Measurements from ENCODE around the gene GRIK4.
A peak's percentile ranks its signal among the peaks of the same experiment; 100 is the strongest.

Gene GRIK4

DNA sequence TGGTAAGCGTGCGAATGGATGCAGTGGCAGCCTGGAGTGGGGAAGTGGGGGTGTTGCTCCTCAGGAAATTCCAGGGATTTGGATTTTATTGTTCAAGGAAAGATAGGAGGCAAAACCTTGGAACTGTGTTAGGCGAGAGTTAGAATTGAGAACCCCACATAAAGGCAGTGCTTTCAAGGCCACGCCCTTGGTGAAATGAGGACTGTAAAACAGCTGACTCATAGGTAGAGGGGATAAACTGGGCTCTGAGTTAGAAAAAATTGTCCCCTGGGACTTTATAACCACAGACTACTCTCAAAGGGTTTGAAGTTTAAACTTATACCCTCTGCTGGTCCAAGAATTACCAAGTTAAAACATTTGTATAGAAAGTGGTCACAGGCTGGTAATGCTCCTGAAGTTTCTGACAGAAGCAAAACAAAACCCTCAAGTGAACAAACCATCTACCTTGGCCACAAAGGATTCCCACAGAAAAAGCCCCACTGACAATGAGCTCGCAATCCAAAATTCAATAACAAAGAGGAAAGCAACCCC is 262.0 kb downstream of the GRIK4 start:
- Histone ChIP-seq H3K4me2 (peak overlapping the region; percentile 26), H3K27me3 (no peaks in the 10 kb centered on the region), H3K36me3 (no peaks in the 10 kb centered on the region), H3K27ac (no peak overlapping the region), H3K9me3 (peaks cover 11% of the 10 kb centered on the region; the same call in 1 of the 2 replicates), H4K20me1 (no peaks in the 10 kb centered on the region), H3K4me1 (peaks cover 9% of the 10 kb centered on the region; the same call in 1 of the 2 replicates), H3K4me3 (no peak overlapping the region), H3K9ac (no peak overlapping the region)
- TF ChIP-seq Cebpa-rat (IDR thresholded peaks at IDR 0.05) = no peak

DNA sequence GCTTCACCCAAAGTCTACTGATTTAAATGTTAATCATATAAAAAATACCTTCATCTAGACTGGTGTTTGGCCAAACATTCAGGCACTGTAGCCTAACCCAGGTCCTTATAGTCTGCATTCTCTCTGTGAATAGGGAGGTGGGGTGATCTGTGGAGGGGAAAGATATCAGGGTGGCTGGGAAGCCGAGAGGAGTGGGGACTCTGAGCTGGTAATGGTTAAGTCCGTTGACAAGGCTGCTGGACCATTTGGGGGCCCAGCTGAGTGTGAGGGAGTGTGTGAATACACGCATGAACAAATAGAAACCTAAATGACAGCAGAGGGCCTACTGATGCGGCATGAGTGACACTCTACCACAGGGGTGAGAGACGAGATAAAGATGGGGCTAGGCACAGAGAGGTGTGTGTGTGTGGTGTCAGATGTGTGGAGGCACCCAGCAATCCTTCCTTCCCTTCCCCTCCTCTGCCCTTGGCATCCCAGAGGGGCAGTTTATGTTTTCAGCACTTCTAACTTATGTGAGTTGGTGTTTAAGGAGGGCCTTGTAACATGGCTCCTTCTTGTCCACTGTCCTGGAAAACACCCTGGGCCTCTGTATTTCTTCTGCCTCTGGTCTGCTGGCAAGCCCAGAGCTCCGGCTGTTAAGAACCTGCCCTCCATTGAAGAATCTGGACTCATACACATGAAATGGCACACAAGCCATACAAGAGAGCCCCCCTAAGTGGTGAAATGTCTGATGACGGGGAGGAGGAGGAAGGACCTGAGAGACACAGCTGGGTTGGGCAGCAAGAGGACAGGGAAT is 263.2 kb downstream of the GRIK4 start:
- Histone ChIP-seq H4K20me1 (no peaks in the 10 kb centered on the region), H3K27ac (no peak overlapping the region), H3K9ac (no peak overlapping the region), H3K4me2 (no peak overlapping the region), H3K4me1 (peaks cover 9% of the 10 kb centered on the region; the same call in 1 of the 2 replicates), H3K27me3 (no peaks in the 10 kb centered on the region), H3K4me3 (no peak overlapping the region), H3K36me3 (no peaks in the 10 kb centered on the region), H3K9me3 (peaks cover 11% of the 10 kb centered on the region; the same call in 1 of the 2 replicates)
- TF ChIP-seq Cebpa-rat (IDR thresholded peaks at IDR 0.05) = no peak

DNA sequence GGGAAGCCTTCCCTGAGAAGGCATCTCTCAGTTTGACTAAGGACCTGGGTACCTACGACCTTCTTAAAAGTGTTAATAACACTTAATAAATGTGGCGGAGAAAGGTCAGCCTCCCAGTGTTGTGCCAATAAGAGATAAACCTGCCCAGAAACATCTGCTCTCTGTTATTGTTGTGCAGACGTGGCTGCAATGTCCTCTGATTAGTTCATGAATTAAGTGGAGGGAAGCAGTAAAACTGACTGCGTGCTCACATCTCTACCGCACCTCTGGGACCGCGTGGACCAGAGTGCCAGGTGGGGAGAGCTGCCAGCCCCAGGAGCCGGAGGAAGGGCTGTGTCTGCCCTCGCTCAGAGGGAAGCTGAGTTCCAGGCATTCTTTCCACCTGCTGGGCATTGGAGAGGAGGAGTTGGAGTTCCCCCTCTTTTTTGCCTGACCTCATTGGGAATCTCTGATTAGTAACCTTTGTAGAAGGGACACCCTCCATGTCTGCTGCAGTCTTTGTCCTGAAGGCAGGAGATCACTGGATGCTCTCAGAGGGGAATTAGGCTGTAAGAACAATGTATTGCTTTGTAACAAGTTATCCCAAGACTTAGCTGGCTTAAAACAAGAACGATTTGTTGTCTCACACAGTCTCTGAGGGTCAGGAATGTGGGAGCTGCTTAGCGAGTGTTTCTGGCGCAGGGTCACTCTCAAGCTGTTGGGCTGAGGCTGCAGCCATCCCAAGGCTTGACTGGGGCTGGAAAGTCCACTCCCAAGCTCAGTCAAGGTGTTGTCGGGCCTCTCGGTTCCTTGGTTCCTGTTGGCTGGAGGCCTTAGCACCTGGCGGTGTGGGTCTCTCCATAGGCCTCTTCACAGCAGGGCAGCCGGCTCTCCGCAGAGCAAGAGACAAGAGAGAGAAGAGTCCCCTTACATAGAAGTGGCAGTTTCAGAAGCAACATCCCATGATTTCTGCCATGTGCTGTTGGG is 264.7 kb downstream of the GRIK4 start:
- Histone ChIP-seq H3K9ac (no peak overlapping the region), H3K4me3 (no peak overlapping the region), H3K9me3 (peaks cover 11% of the 10 kb centered on the region; the same call in 1 of the 2 replicates), H3K4me1 (peaks cover 9% of the 10 kb centered on the region; the same call in 1 of the 2 replicates), H4K20me1 (no peaks in the 10 kb centered on the region), H3K4me2 (no peak overlapping the region), H3K27me3 (no peaks in the 10 kb centered on the region), H3K36me3 (no peaks in the 10 kb centered on the region), H3K27ac (no peak overlapping the region)
- no peak for TF ChIP-seq Cebpa-rat (IDR thresholded peaks at IDR 0.05)

DNA sequence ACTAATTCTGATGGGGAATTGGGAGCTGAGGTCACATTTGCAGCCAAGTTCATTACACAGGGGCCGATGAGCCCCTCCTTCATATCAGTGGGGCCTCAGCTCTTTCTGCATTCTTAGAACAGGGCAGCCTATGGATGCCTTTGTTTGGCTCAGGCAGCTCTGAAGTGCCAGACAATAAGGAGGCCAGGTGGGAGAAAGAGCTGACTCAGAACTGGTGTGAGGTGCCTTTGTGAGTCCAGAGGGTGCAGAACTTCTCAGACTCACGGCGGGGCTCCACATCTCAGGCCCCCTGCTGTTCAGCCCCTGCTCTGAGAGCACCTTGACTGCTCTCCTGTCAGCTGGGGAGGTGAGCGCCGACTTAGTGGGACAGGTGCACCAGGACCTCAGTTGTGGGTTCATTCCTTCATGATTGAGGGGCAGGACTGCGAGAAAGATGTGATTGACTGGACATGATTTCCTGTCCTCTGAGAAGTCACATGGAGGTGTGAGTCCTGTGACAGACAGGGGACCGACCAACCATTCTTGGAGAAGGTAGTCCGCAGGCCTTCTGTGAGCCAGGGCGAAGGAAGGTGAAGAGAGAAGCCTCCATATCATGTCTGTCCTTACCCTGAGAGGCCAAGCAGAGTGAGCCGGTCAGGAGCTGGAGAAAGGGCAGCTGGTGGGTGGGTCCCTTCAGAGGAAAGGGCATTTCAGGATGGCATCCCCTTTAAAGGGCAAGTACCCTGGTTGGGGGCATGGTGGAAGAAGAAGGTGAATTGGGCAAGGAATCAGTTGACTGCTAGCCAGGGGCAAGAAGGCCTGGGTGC is 267.3 kb downstream of the GRIK4 start:
- no peak overlapping the region for H3K27ac ChIP-seq
- peaks cover 11% of the 10 kb centered on the region; the same call in 1 of the 2 replicates for H3K9me3 ChIP-seq
- H3K36me3 ChIP-seq = no peaks in the 10 kb centered on the region
- H3K4me2 ChIP-seq = no peak overlapping the region
- peaks cover 2% of the 10 kb centered on the region; the same call in 1 of the 2 replicates for H3K4me1 ChIP-seq
- no peak overlapping the region for H3K4me3 ChIP-seq
- no peak overlapping the region for H3K9ac ChIP-seq
- TF ChIP-seq Cebpa-rat (IDR thresholded peaks at IDR 0.05) = no peak
- no peaks in the 10 kb centered on the region for H3K27me3 ChIP-seq
- H4K20me1 ChIP-seq = no peaks in the 10 kb centered on the region

DNA sequence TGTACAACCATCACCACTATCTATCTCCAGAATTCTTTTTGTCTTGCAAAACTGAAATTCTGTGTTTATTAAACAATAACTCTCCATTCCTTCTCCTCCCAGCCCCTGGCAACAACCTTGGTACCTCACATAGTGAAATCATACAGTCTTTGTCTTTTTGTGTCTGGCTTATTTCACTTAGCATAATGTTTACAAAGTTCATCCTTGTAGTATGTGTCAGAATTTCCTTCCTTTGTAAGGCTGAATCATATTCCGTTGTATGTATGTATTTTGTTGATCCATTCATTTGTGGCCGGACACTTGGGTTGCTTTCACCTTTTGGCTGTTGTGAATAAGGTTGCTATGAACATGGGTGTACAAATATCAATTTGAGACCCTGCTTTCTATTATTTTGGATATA is 268.7 kb downstream of the GRIK4 start:
- no peak overlapping the region for H3K27ac ChIP-seq
- no peak for TF ChIP-seq Cebpa-rat (IDR thresholded peaks at IDR 0.05)
- no peak overlapping the region for H3K4me2 ChIP-seq
- H3K4me3 ChIP-seq = no peak overlapping the region
- H3K4me1 ChIP-seq = no peaks in the 10 kb centered on the region
- H3K27me3 ChIP-seq = no peaks in the 10 kb centered on the region
- H3K36me3 ChIP-seq = no peaks in the 10 kb centered on the region
- H4K20me1 ChIP-seq = no peaks in the 10 kb centered on the region
- no peak overlapping the region for H3K9ac ChIP-seq
- no peaks in the 10 kb centered on the region for H3K9me3 ChIP-seq

DNA sequence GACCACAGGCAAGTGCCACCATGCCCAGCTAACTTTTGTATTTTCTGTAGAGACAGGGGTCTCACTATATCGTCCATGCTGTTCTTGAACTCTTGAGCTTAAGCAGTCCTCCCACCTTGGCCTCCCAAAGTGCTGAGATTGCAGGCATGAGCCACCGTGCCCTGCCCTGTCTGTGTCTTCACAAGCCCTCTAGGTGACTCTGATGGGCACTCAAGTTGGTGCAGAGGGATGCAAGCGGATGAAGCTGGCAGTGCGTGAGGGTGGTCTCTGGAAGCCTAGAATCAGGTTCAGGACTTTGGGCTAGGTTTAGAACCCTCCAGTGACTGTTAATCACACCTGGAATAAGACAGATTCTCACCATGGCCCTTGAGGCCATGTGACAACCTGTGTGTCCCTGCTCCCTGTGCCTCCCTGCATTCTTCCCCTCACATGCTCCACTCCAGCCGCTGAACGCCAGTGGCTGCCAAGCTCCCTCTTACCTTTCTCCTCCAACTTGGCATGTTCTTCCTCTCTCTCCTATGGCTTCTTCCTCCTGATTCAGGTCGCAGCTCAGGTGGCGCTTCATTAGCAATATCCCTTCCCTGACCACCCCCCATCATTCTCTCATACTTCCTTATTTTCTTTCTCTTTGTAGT is 270.1 kb downstream of the GRIK4 start:
- H3K4me2 ChIP-seq = no peak overlapping the region
- H4K20me1 ChIP-seq = no peaks in the 10 kb centered on the region
- H3K4me1 ChIP-seq = no peaks in the 10 kb centered on the region
- no peak overlapping the region for H3K27ac ChIP-seq
- no peaks in the 10 kb centered on the region for H3K27me3 ChIP-seq
- H3K9ac ChIP-seq = no peak overlapping the region
- no peak overlapping the region for H3K4me3 ChIP-seq
- H3K36me3 ChIP-seq = no peaks in the 10 kb centered on the region
- TF ChIP-seq Cebpa-rat (IDR thresholded peaks at IDR 0.05) = no peak
- no peaks in the 10 kb centered on the region for H3K9me3 ChIP-seq

DNA sequence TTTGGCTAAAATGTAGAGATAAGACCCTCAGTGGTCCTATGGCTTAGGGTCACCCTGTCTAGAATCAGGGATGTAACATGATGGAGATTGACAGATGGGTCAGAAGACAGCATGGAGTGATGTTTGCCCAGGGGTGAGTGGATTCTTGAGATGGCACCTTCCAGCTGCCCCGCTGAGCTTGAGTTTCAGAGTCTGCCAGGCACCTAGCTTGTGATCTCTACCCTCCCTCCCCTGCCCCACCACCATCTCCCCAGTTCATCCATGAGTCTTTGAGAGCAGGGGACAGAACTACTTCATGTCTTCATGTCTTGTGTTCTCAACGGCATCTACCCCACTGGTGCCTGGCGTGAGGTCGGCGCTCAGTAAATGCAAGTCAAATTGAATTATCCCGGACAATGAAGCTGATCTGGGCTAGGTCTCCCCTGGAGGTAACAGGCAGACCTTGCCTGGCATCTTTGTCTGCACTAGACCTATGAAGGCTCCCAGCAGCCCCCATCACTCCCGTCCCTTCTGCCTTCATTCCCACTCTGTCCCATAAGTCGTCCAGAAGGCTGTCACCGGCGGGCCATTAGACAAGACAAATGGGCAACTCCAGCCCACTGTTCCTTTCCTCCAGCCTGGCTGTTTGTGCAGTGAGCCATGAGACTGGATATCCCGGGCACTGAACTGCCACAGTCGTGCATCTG is 273.2 kb downstream of the GRIK4 start:
- H3K4me3 ChIP-seq = no peak overlapping the region
- H3K36me3 ChIP-seq = no peaks in the 10 kb centered on the region
- no peak overlapping the region for H3K4me2 ChIP-seq
- TF ChIP-seq Cebpa-rat (IDR thresholded peaks at IDR 0.05) = no peak
- no peaks in the 10 kb centered on the region for H3K4me1 ChIP-seq
- no peak overlapping the region for H3K27ac ChIP-seq
- no peaks in the 10 kb centered on the region for H4K20me1 ChIP-seq
- no peaks in the 10 kb centered on the region for H3K9me3 ChIP-seq
- H3K27me3 ChIP-seq = no peaks in the 10 kb centered on the region
- no peak overlapping the region for H3K9ac ChIP-seq

DNA sequence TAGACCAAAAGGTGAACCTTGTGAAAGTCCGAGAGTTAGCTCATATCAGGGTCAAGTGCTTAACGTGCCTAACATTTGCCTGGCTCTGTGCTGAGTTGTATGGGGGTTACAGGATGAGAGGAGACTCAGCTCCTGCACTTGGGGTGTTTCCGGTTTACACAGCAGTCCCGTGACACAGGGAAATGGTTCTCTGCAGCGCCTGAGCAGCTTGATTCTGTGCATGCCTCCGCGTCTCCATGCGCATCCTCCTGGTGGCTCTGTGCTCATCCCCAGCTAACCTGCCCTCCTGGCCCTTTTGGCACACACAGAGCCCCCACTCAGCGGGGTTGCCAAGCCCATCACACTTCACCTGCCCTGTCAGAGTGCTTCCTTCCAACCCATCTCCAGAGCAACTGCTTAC is 274.0 kb downstream of the GRIK4 start:
- H3K36me3 ChIP-seq = no peaks in the 10 kb centered on the region
- H3K9me3 ChIP-seq = no peaks in the 10 kb centered on the region
- H3K4me3 ChIP-seq = no peak overlapping the region
- H3K4me2 ChIP-seq = no peak overlapping the region
- no peaks in the 10 kb centered on the region for H3K4me1 ChIP-seq
- no peaks in the 10 kb centered on the region for H4K20me1 ChIP-seq
- H3K27me3 ChIP-seq = no peaks in the 10 kb centered on the region
- TF ChIP-seq Cebpa-rat (IDR thresholded peaks at IDR 0.05) = no peak
- H3K27ac ChIP-seq = no peak overlapping the region
- no peak overlapping the region for H3K9ac ChIP-seq
